GM23338 (cell line): ENCODE data around the gene SLC25A39. TPM values are rescaled to one million over a fixed set of nuclear protein-coding genes. Genes with fewer than 3 reads are reported as not detected.

Experiments
- ETS1 ChIP-seq: IDR thresholded peaks from 2 replicates; pipeline ENCODE4 v1.6.1; 2016; ENCODE audit warnings: antibody characterized with exemption
- EZH2phosphoT487 ChIP-seq: fragments of 200-600 bp; sonication (generic); IDR thresholded peaks from one replicate; pipeline ENCODE4 v1.8.1; 2018; ENCODE audit warnings: antibody characterized with exemption; ENCODE audit not compliant: unreplicated experiment
- JUNB ChIP-seq: IDR thresholded peaks from one replicate; pipeline ENCODE4 v1.6.1; 2016; ENCODE audit warnings: antibody characterized with exemption; ENCODE audit not compliant: unreplicated experiment
- NANOG ChIP-seq: IDR thresholded peaks from 2 replicates; pipeline ENCODE4 v1.6.1; 2016; ENCODE audit warnings: antibody characterized with exemption, borderline replicate concordance
- POLR2AphosphoS5 ChIP-seq: IDR thresholded peaks from 2 replicates; pipeline ENCODE4 v1.6.1; 2016; ENCODE audit warnings: antibody characterized with exemption, low read depth
- REST ChIP-seq: IDR thresholded peaks from one replicate; pipeline ENCODE4 v1.6.1; 2018; ENCODE audit warnings: antibody characterized with exemption; ENCODE audit not compliant: unreplicated experiment
- STAT1 ChIP-seq: IDR thresholded peaks from one replicate; pipeline ENCODE4 v1.6.1; 2016; ENCODE audit warnings: antibody characterized with exemption; ENCODE audit not compliant: unreplicated experiment
- ZNF114 ChIP-seq: fragments of 250-450 bp; sonication (Bioruptor Pico); IDR thresholded peaks from 2 replicates; pipeline ENCODE4 v1.5.0; 2020; ENCODE audit warnings: mild to moderate bottlenecking, moderate library complexity
- ZNF462 ChIP-seq: fragments of 250-450 bp; sonication (Bioruptor Pico); IDR thresholded peaks from 2 replicates; pipeline ENCODE4 v1.5.0; 2020; ENCODE audit warnings: mild to moderate bottlenecking, moderate library complexity
- polyA plus RNA-seq: library from polyadenylated mRNA; unstranded; fragments of >200 nt; fragmentation: Nextera tagmentation; extraction: Ambion mirVana; gene quantifications from 2 replicates; pipeline ENCODE4 v1.2.1, GENCODE V29; 2016
- total RNA-seq: library from RNA; depleted of rRNA; stranded (reverse); fragments of >200 nt; shearing (Covaris generic); gene quantifications from 2 replicates; pipeline ENCODE4 v1.2.3, GENCODE V29; 2014

Gene SLC25A39
- total and polyA plus RNA-seq, 2 experiments from 2014 or later = 184 to 202 TPM

- TF ChIP-seq ZNF462 (CRISPR knock-in tag) (no peak), ZNF114 (no peak), NANOG (no peak), JUNB (no peak), EZH2phosphoT487 (no peak), POLR2AphosphoS5 (no peak), REST (no peak), STAT1 (no peak), ETS1 (no peak)
Observed at GRCh38 chr17:44281570-44281969, 43.1 kb downstream of the SLC25A39 start (continued).
